Measurements from ENCODE around the gene IL17RA. TPM values are rescaled to one million over a fixed set of nuclear protein-coding genes. Genes with fewer than 3 reads are reported as not detected.
A peak's percentile ranks its signal among the peaks of the same experiment; 100 is the strongest.

IL17RA gene
- total RNA-seq, 1 donor from 2014 or later, result 11.1 TPM

- DNase-seq (ENCODE audit: low spot score), result peak; percentile 22
- no peak for ATAC-seq
Observed at GRCh38 chr22:17083255-17083654, 1.5 kb upstream of the IL17RA start.

- ATAC-seq (no peak), DNase-seq (ENCODE audit: low spot score) (peak; percentile 50)
Observed at GRCh38 chr22:17083811-17084441, 874 bp upstream of the IL17RA start.

GRCh38 chr22:17085277-17086181 is 729 bp downstream of the IL17RA start:
- peak; percentile 64 for DNase-seq (ENCODE audit: low spot score)
- peak; percentile 66 for ATAC-seq

GRCh38 chr22:17086296-17086695 is 1.5 kb downstream of the IL17RA start:
- DNase-seq (ENCODE audit: low spot score), result peak; percentile 43
- no peak for ATAC-seq

DNA sequence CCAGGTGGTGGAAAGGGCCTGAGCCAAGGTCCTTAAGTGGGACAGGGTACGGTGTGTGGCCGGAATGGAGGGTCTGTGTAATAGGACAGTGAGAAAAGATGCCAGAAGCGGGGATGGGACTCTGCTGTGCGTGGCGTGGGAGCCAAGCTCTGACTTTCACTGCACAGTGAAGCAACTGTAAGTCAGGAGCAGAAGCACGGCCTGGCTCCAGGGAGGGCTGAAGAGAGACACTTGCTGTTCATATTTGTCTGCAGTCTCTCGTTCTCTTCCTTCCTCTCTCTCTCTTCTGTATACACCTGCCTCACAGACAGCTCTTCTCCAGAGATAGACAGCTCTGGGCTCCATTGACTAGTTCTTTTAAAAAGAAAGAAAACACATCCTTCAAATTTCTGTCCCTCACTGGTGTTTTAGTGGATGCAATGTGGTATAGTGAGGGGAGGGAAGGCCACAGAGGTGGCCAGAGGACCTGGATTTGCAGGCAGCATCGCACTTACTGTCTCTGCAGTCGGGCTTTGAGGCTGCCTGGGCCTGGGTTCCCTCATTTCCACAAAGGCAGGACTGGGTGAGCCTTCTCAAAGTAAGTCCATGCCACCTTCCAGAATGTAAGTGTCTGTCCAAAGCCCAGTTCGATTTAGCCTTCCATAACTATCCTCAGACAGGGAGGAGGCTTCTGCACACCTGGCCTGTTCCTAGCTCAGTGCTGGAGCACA is 2.1 kb downstream of the IL17RA start:
- ATAC-seq, result no peak
- DNase-seq (ENCODE audit: low spot score), result peak; percentile 41

- ATAC-seq, result no peak
- DNase-seq (ENCODE audit: low spot score), result peak; percentile 38
Observed at GRCh38 chr22:17087498-17088131, 2.8 kb downstream of the IL17RA start.

GRCh38 chr22:17090550-17090949 is 5.8 kb downstream of the IL17RA start:
- ATAC-seq (no peak), DNase-seq (ENCODE audit: low spot score) (no peak)

DNA sequence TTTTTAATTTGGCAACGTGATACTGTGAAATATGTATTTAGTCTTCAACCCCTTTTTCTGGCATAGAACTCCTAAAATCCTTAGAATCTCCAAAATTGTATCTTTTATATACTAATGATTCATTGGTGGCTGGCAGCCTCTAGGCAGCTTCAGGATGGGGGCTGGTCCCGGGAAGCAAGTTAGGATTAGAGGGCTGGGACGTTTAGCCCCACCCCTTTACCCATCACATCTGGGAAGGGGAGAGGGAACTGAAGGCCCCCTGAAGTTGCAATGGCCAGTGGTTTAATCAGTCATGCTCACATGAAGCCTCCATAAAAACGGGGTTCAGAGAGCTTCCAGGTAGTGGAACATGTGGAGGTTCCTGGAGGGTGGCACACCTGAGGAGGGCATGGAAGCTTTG is 7.1 kb downstream of the IL17RA start:
- ATAC-seq, result no peak
- DNase-seq (ENCODE audit: low spot score), result peak; percentile 15

DNA sequence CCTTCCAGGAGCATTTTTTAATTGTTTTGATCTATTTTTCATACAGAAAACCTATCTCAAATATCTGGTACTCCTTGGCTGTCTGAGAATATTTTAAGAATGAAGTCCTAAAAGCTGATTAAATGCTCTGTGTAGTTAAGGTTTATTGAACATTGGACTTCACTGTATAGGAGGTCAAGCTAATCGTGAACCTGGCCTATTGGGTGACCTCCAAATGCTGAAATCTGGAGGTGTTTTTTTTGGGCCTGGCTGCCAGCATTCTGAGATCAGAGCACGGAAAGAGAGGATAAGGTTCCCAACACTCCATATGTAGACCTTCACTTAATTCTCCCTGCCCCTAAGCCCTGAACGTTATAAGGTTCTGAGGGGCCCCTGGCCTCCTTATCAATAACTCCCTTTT is 8.3 kb downstream of the IL17RA start:
- DNase-seq (ENCODE audit: low spot score) (peak; percentile 22), ATAC-seq (peak; percentile 63)

GRCh38 chr22:17095538-17095937 is 10.7 kb downstream of the IL17RA start:
- ATAC-seq, result no peak
- peak; percentile 35 for DNase-seq (ENCODE audit: low spot score)

DNA sequence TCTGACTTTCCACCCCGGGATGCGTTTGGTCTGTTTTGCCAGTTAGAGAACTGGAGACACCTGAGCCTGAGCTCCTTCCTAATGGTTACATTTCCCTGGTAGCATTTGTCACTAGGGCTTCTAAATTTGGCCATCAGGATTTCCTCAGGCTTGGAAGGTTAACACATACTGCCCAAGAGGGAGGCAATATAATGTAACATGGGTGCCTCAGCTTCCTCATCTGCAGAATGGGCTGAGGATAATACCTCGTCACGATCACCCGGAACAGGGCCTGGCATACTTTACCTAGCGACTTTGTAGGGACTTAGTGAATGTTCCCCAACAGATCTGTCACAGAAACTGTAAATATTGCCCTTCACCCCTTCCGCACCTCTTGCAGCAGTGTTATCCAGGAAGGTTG is 11.3 kb downstream of the IL17RA start:
- ATAC-seq (no peak), DNase-seq (ENCODE audit: low spot score) (peak; percentile 29)

GRCh38 chr22:17097062-17097461 is 12.3 kb downstream of the IL17RA start:
- DNase-seq (ENCODE audit: low spot score), result peak; percentile 32

GRCh38 chr22:17097701-17098100 is 12.9 kb downstream of the IL17RA start:
- ATAC-seq (no peak), DNase-seq (ENCODE audit: low spot score) (no peak)

More at GRCh38 chr22:17097062-17097461, 12.3 kb downstream of the IL17RA start:
- ATAC-seq, result no peak

DNA sequence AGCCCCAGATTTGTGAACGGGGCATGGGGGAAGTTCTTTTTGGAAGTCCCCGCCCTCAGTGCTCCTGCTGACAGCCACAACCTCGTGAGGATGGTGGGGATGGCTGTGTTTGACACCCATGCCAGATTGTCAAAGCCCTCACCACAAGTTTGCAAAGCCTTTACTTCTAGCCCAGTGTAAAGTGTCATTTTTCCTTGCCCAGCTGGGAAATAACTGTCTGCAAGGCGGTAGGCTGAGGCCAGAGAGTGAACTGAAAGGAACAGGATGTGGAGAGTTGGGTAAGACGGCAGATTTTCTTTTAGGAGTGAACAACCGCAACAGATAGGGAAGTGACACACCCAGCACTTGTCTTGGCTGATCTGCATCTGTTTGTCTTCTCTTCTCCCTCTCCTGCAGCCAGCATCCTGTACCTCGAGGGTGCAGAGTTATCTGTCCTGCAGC is 13.6 kb downstream of the IL17RA start:
- ATAC-seq (peak; percentile 44), DNase-seq (ENCODE audit: low spot score) (no peak)

DNA sequence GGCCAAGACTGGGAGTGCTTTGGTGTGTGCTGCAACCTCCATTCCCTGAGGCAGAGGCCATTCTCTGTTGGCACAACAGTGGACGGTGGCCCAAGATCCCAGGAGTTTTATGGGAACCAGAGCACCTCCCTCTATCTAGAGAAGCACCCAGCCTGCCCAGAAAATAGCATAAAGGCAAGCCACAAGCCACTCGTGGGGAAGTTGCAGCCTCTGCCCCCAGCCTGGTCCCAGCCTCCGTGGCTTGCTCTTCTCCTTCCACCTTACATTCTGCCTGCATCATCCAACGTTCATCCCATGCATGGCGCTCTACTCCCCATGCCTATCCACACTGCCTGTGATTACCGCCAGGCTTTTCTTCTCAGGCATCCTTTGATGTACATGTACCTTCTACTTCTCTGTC is 15.8 kb downstream of the IL17RA start:
- no peak for ATAC-seq

GRCh38 chr22:17101475-17102296 is 16.9 kb downstream of the IL17RA start:
- DNase-seq (ENCODE audit: low spot score), result no peak
- no peak for ATAC-seq

More for the DNA sequence above, 15.8 kb downstream of the IL17RA start:
- DNase-seq (ENCODE audit: low spot score), result no peak

GRCh38 chr22:17102297-17102667 is 17.5 kb downstream of the IL17RA start:
- DNase-seq (ENCODE audit: low spot score) (no peak), ATAC-seq (no peak)

DNA sequence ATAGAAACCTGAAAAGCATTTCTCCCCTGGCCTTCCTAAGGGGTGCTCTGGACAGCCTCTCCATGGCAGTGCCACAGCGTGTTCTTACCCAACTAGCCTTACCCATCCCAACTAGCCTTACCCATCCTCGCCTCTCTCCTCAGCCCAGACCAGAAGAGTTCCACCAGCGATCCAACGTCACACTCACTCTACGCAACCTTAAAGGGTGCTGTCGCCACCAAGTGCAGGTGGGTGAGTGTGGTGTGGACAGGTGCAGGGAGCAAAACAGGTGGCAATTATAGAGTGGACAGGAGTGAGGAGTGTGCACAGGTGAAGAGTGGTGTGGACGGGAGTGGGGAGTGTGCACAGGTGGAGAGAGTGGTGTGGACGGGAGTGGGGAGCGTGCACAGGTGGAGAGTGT is 18.6 kb downstream of the IL17RA start:
- ATAC-seq (no peak), DNase-seq (ENCODE audit: low spot score) (no peak)

DNA sequence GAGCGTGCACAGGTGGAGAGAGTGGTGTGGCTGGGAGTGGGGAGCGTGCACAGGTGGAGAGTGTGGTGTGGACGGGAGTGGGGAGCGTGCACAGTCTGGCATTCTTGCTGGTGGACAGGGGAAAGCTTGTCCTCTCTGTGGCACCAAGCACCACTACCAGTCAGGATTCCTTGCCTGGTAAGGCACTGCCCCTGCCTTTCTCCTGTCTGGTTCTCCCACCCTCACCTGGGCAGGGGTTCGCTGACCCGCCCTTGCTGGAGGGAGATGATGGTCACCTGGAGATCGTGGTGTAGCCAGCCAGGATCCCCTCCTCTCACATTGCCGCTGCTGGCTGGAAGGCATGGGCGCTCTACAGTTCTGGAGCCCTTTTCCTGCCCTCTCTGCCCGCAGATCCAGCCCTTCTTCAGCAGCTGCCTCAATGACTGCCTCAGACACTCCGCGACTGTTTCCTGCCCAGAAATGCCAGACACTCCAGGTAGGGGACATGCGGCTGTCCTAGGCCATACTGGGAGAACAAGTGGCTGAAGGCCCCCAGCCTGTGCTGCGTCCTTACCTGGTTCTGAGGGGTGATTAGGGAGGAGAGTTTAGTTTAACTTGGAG is 19.6 kb downstream of the IL17RA start:
- no peak for DNase-seq (ENCODE audit: low spot score)
- ATAC-seq, result no peak

Data from left lobe of liver (tissue), 2 donors.